Uterus (tissue), 4 donors: ENCODE measurements around the gene CENPO. TPM values are rescaled to one million over a fixed set of nuclear protein-coding genes. Genes with fewer than 3 reads are reported as not detected.

Experiments used
- DNase-seq, 2 donors: peaks; one replicate each; pipeline ENCODE4 v3.0.0-alpha.2; 2019 to 2020
- H3K27ac ChIP-seq, 2 donors: fragments of 200-600 bp; sonication (generic); 1 replicate in 1 of 2; 2 replicates in 1 of 2; pipeline ENCODE4 v1.5.1; 2016 to 2018
- H3K27me3 ChIP-seq, 2 donors: fragments of 200-600 bp; sonication (generic); one replicate each; pipeline ENCODE4 v1.5.1; 2018 to 2019; ENCODE audit warnings: control low read depth in 1 of 2
- H3K36me3 ChIP-seq, 2 donors: fragments of 200-600 bp; sonication (generic); one replicate each; pipeline ENCODE4 v1.5.1; 2019; ENCODE audit warnings: control low read depth in 1 of 2
- H3K4me1 ChIP-seq, 2 donors: fragments of 200-600 bp; sonication (generic); one replicate each; pipeline ENCODE4 v1.5.1; 2018 to 2019; ENCODE audit warnings: control low read depth in 1 of 2
- H3K4me3 ChIP-seq, 2 donors: fragments of 200-600 bp; sonication (generic); 1 replicate in 1 of 2; 2 replicates in 1 of 2; pipeline ENCODE4 v1.5.1; 2018 to 2019; ENCODE audit warnings: mild to moderate bottlenecking in 1 of 2
- H3K9me3 ChIP-seq, 2 donors: fragments of 200-600 bp; sonication (generic); one replicate each; pipeline ENCODE4 v1.5.1; 2019; ENCODE audit warnings: control low read depth in 1 of 2
- POLR2A ChIP-seq, 2 donors: fragments of 450-650 bp; IDR thresholded peaks; one replicate each; pipeline ENCODE4 v1.6.1; 2016; ENCODE audit warnings: antibody characterized with exemption in 2 of 2, mild to moderate bottlenecking in 1 of 2, moderate library complexity in 1 of 2
- intact Hi-C: fragments of 100-400 bp; cut with DNase I; formaldehyde crosslinking; loops from one replicate; pipeline ENCODE4 v1.15.1; 2023; ENCODE audit warnings: low total_unique reads
- total RNA-seq, 4 donors: library from RNA; depleted of rRNA in 3 of 4; stranded (reverse); fragments of >200 nt in 3 of 4; gene quantifications; one replicate each; pipeline versions ENCODE4 v1.1.0 to v1.2.4, GENCODE V29; 2014 to 2023
- TF ChIP-seq, protein P1 (sequence below), 4 experiments: fragments of 200-600 bp in 2 of 4; fragments of 450-650 bp in 2 of 4; sonication (generic) in 2 of 4; IDR thresholded peaks; one replicate each; pipeline ENCODE4 v1.5.1; 2016 to 2019; ENCODE audit warnings: antibody characterized with exemption in 4 of 4, mild to moderate bottlenecking in 2 of 4, moderate library complexity in 1 of 4
- donor health status: DM: yes; HTN: yes; CAD: no.

Gene CENPO
- total RNA-seq, 4 donors from 2014 or later, result 1.0 to 16.0 (median 2.2) TPM

DNA sequence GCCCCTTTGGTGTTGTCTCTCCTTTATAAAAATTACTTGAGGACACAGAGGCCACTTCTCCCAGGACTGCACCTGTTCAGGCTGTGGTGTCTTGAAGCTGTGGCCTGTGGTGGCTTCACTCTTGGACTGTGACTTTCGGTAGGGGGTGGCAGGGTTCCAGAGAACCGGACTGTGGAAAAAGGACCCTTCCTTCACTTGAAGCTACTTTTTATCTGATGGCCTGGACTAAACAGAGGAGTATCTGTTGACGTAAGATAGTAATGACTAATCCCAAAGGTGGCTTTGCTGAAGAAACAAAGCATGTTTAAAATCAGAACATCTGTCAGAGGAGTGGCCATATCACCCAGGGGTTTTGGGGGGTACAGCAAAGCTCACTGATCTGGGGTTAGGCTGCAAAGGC, 60.8 kb downstream of the CENPO start:
- TF ChIP-seq POLR2A (IDR thresholded peaks at IDR 0.05), result no peak
- TF ChIP-seq, protein P1, sequence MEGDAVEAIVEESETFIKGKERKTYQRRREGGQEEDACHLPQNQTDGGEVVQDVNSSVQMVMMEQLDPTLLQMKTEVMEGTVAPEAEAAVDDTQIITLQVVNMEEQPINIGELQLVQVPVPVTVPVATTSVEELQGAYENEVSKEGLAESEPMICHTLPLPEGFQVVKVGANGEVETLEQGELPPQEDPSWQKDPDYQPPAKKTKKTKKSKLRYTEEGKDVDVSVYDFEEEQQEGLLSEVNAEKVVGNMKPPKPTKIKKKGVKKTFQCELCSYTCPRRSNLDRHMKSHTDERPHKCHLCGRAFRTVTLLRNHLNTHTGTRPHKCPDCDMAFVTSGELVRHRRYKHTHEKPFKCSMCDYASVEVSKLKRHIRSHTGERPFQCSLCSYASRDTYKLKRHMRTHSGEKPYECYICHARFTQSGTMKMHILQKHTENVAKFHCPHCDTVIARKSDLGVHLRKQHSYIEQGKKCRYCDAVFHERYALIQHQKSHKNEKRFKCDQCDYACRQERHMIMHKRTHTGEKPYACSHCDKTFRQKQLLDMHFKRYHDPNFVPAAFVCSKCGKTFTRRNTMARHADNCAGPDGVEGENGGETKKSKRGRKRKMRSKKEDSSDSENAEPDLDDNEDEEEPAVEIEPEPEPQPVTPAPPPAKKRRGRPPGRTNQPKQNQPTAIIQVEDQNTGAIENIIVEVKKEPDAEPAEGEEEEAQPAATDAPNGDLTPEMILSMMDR (IDR thresholded peaks at IDR 0.05), result no peak
- Histone ChIP-seq H3K27ac (peak overlapping the region; percentile 76 to 85), H3K27me3 (no peaks in the 10 kb centered on the region), H3K4me1 (peaks cover 12 to 14% of the 10 kb centered on the region in 2 donors), H3K9me3 (no peaks in the 10 kb centered on the region), H3K4me3 (no peak overlapping the region), H3K36me3 (no peaks in the 10 kb centered on the region)
- DNase-seq, result no peak
- intact Hi-C loops, result no loop called here

DNA sequence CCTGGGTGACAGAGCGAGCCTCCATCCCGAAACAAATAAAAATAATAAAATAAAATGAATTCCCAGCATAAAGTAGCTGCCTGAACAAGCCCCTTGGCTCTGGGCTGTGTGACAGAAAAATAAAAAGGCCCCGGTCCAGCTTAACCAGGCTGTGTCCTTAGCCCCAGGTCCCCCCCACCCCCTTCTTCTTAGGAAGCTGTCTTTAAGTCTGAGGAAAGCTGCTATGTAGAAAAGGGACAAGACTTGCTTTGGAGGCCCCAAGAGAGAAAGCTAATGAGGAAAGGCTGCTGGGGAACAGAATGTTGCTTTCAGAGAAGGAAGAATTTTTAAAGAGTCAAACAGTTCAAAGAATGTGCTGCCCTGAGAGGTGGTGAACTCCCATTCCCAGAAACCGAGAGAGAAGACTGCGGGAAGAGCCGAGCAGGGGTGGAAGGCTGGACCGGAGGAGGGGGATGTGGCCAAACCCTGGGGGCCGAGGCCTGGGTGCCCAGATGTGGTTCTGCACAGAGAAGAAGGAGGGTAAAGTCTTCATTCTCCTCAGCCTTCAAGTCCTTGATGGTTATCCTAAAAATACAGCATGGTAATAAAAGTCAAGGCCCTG, 61.9 kb downstream of the CENPO start:
- TF ChIP-seq, protein P1 (IDR thresholded peaks at IDR 0.05), result no peak
- TF ChIP-seq POLR2A (IDR thresholded peaks at IDR 0.05), result no peak
- H3K36me3 ChIP-seq, result no peaks in the 10 kb centered on the region
- H3K4me3 ChIP-seq, result no peak overlapping the region
- no peaks in the 10 kb centered on the region for H3K9me3 ChIP-seq
- no peak for DNase-seq
- H3K27ac ChIP-seq, result peak overlapping the region; percentile 76 to 85
- H3K27me3 ChIP-seq, result no peaks in the 10 kb centered on the region
- H3K4me1 ChIP-seq, result peaks cover 12 to 14% of the 10 kb centered on the region in 2 donors
- intact Hi-C loops, result no loop called here

DNA sequence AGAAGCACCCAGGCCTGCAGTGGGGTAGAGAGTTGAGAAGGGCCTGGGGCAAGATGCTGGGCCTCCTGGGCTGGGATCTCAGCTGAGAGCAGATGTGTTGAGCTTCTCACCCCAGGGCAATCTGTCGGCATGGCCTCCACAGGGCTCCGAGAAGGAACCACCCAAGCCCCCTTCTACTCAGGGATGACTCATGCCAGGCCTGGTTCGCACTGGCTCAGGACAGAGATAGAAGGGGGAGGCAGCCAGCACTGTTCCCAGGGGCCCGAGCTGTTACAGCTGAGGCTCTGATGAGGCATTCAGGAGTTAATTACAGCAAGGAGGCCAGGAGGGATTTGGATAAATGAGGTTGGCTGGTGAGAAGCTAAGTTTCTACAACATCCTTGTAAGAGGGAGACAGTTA, 62.5 kb downstream of the CENPO start:
- no peak for TF ChIP-seq POLR2A (IDR thresholded peaks at IDR 0.05)
- TF ChIP-seq, protein P1 (IDR thresholded peaks at IDR 0.05), result no peak
- H3K27ac ChIP-seq, result peak overlapping the region; percentile 76 to 85
- no peaks in the 10 kb centered on the region for H3K9me3 ChIP-seq
- no peaks in the 10 kb centered on the region for H3K27me3 ChIP-seq
- H3K4me1 ChIP-seq, result peaks cover 12 to 14% of the 10 kb centered on the region in 2 donors
- no peak overlapping the region for H3K4me3 ChIP-seq
- DNase-seq, result peak; percentile 69
- intact Hi-C loops, result no loop called here
- H3K36me3 ChIP-seq, result no peaks in the 10 kb centered on the region

DNA sequence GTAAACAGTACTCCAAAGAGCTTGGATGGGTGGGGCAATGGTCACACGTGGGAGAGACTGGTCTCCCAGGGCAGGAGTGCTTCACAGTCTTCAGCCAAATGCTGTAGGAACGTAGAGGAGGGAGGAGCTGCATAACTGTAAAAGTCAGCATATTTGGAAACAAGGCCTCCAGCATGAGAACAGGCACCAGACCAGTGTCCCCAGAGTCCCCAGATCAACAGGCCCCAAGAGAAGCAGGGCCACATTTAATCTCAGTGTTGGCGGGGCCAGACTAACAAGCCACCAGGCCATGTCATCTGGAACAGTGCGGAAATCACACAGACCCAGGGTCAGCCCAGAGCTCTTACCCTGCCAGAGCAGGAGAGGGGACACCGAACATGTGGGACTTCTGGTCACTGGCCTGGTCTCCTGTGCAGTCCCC, 63.6 kb downstream of the CENPO start:
- TF ChIP-seq, protein P1 (IDR thresholded peaks at IDR 0.05), result no peak
- no peak for TF ChIP-seq POLR2A (IDR thresholded peaks at IDR 0.05)
- H3K4me1 ChIP-seq, result peaks cover 17 to 20% of the 10 kb centered on the region in 2 donors
- DNase-seq, result no peak
- H3K36me3 ChIP-seq, result no peaks in the 10 kb centered on the region
- H3K9me3 ChIP-seq, result no peaks in the 10 kb centered on the region
- peak overlapping the region; percentile 76 to 85 for H3K27ac ChIP-seq
- no peaks in the 10 kb centered on the region for H3K27me3 ChIP-seq
- H3K4me3 ChIP-seq, result no peak overlapping the region
- intact Hi-C loops, result no loop called here

DNA sequence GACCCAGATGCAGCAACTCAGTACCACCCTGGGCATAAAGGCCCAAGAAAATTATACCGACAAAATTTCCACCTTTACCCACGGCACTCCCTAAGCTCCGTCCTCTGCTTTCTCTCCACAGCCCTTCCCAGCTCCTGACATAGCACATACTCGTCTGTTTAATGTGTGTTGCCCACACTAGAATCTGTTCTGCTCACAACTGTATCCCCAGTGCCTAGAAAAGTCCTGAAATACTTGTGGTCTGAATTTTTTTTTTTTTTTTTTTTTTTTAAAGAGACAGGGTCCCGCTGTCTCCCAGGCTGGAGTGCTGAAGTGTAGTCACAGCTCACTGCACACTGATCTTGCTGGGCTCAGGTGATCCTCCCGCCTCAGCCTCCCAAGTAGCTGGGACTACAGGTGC, 64.5 kb downstream of the CENPO start:
- H3K27me3 ChIP-seq, result no peaks in the 10 kb centered on the region
- intact Hi-C loops, result no loop called here
- H3K36me3 ChIP-seq, result no peaks in the 10 kb centered on the region
- TF ChIP-seq, protein P1 (IDR thresholded peaks at IDR 0.05), result no peak
- TF ChIP-seq POLR2A (IDR thresholded peaks at IDR 0.05), result no peak
- H3K4me3 ChIP-seq, result no peak overlapping the region
- H3K27ac ChIP-seq, result peak overlapping the region in 1 of 2 donors; percentile 76
- no peaks in the 10 kb centered on the region for H3K9me3 ChIP-seq
- DNase-seq, result no peak
- peaks cover 18 to 22% of the 10 kb centered on the region in 2 donors for H3K4me1 ChIP-seq
